Ovary (tissue), 3 donors: ENCODE measurements around the gene LMF1.

Experiments used
- EP300 ChIP-seq: sonication (generic); formaldehyde crosslinking; IDR thresholded peaks from one replicate; pipeline ENCODE4 v1.6.1; 2017; ENCODE audit warnings: antibody characterized with exemption
- POLR2A ChIP-seq: fragments of 450-650 bp; IDR thresholded peaks from one replicate; pipeline ENCODE4 v1.6.1; 2017; ENCODE audit warnings: antibody characterized with exemption, mild to moderate bottlenecking, moderate library complexity
- TF ChIP-seq, protein P1 (sequence below), 3 donors: fragments of 450-650 bp in 2 of 3; fragments of 200-600 bp in 1 of 3; IDR thresholded peaks; one replicate each; pipeline versions ENCODE4 v1.5.1 to v1.8.0; 2016 to 2022; ENCODE audit warnings: antibody characterized with exemption in 3 of 3, mild to moderate bottlenecking in 1 of 3
- donor health status: DM: no; HTN: no; CAD: no.

DNA sequence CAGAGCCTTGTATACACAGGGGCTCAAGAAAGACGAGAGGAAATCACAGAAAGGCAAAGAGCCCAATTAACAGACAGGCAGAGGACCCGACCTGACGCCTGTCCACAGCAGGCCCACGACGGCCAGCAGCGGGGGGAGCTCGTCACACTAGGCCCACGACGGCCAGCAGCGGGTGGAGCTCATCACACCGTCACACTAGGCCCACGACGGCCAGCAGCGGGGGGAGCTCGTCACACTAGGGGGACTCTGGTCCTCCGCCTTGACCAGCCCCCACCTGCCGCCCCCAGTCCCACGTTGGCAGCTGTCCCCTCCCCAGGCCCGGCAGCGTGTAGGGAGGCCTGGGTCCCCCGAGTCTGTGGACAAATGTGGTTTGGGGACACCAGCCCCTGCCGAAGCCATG lies 146.6 kb downstream of the LMF1 start:
- TF ChIP-seq, protein P1, sequence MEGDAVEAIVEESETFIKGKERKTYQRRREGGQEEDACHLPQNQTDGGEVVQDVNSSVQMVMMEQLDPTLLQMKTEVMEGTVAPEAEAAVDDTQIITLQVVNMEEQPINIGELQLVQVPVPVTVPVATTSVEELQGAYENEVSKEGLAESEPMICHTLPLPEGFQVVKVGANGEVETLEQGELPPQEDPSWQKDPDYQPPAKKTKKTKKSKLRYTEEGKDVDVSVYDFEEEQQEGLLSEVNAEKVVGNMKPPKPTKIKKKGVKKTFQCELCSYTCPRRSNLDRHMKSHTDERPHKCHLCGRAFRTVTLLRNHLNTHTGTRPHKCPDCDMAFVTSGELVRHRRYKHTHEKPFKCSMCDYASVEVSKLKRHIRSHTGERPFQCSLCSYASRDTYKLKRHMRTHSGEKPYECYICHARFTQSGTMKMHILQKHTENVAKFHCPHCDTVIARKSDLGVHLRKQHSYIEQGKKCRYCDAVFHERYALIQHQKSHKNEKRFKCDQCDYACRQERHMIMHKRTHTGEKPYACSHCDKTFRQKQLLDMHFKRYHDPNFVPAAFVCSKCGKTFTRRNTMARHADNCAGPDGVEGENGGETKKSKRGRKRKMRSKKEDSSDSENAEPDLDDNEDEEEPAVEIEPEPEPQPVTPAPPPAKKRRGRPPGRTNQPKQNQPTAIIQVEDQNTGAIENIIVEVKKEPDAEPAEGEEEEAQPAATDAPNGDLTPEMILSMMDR (IDR thresholded peaks at IDR 0.05), result no peak
- TF ChIP-seq POLR2A (no peak), EP300 (no peak)
